Colon (tissue), 2 donors: ENCODE measurements around the gene RFWD3.

Experiments used
- FAIRE-seq: peaks from 2 replicates; lab custom pipeline; 2012; peaks lifted over from hg19 to GRCh38; lab: Jason Lieb, UNC
- donor health status: control.
- donor health status: control.

The RFWD3 gene

GRCh38 chr16:74617206-74617788 lies 49.4 kb downstream of the RFWD3 start:
- FAIRE-seq = no peak

GRCh38 chr16:74611721-74612120 lies 55.0 kb downstream of the RFWD3 start:
- no peak for FAIRE-seq

GRCh38 chr16:74608944-74609343 lies 57.7 kb downstream of the RFWD3 start:
- no peak for FAIRE-seq

GRCh38 chr16:74608381-74608780 lies 58.3 kb downstream of the RFWD3 start:
- no peak for FAIRE-seq

GRCh38 chr16:74607962-74608356 lies 58.7 kb downstream of the RFWD3 start:
- no peak for FAIRE-seq

- FAIRE-seq = no peak
These were observed 59.2 kb downstream of the RFWD3 start for GRCh38 chr16:74607310-74607961.

GRCh38 chr16:74606521-74607309 lies 60.0 kb downstream of the RFWD3 start, which contains the start of gene GLG1:
Gene GLG1, minus strand, starts transcription at chr16:74607114. Its CDS starts 20 bp downstream, at chr16:74607094.
- no peak for FAIRE-seq

- no peak for FAIRE-seq
These were observed 60.7 kb downstream of the RFWD3 start for GRCh38 chr16:74605746-74606520.

- FAIRE-seq = no peak
These were observed 61.3 kb downstream of the RFWD3 start for GRCh38 chr16:74605332-74605731.

GRCh38 chr16:74603848-74604247 lies 62.8 kb downstream of the RFWD3 start:
- no peak for FAIRE-seq

GRCh38 chr16:74601126-74601871 lies 65.4 kb downstream of the RFWD3 start:
- FAIRE-seq = no peak

GRCh38 chr16:74596586-74596985 lies 70.1 kb downstream of the RFWD3 start:
- FAIRE-seq = no peak

- FAIRE-seq = no peak
These were observed 73.8 kb downstream of the RFWD3 start for GRCh38 chr16:74592847-74593246.

- no peak for FAIRE-seq
These were observed 74.6 kb downstream of the RFWD3 start for GRCh38 chr16:74591876-74592650.

- no peak for FAIRE-seq
These were observed 79.7 kb downstream of the RFWD3 start for GRCh38 chr16:74586948-74587347.

GRCh38 chr16:74585846-74586443 lies 80.7 kb downstream of the RFWD3 start:
- FAIRE-seq = no peak

GRCh38 chr16:74583926-74584666 lies 82.6 kb downstream of the RFWD3 start:
- FAIRE-seq = no peak

GRCh38 chr16:74582970-74583369 lies 83.7 kb downstream of the RFWD3 start:
- FAIRE-seq = no peak

- no peak for FAIRE-seq
These were observed 85.8 kb downstream of the RFWD3 start for GRCh38 chr16:74580833-74581232.

GRCh38 chr16:74578838-74579237 lies 87.8 kb downstream of the RFWD3 start:
- no peak for FAIRE-seq
